Left cardiac atrium (tissue), 4 donors: ENCODE measurements around the gene POTEB. TPM values are rescaled to one million over a fixed set of nuclear protein-coding genes. Genes with fewer than 3 reads are reported as not detected.
"Not testable (repeated sequence)": the region's sequence is repeated elsewhere in the genome, so short reads cannot be mapped to it uniquely, and the experiment has no call there.

ENCODE experiments used
- ATAC-seq, 2 donors: fragments of 200-7000 bp; cut with Tn5 transposase; one replicate each; pipeline ENCODE4 v1.9.1; 2020; ENCODE audit warnings: mild to moderate bottlenecking in 2 of 2, moderate library complexity in 2 of 2
- DNase-seq: peaks from one replicate; pipeline ENCODE4 v3.0.0-alpha.2; 2020
- intact Hi-C, 2 donors: fragments of 100-400 bp; cut with DNase I; formaldehyde crosslinking; loops; one replicate each; pipeline versions ENCODE4 v1.14.1 to v1.15.1; 2022 to 2023
- long read RNA-seq: library from polyadenylated mRNA; unstranded; transcript quantifications from one replicate; pipeline ENCODE4 v2.0.0, GENCODE V29; 2021
- microRNA-seq, 2 donors: library from miRNA; unstranded; fragments of <30 nt; microRNA quantifications; one replicate each; pipeline ENCODE4 v1.2.0, GENCODE V29; 2020
- total RNA-seq, 2 donors: library from RNA; stranded (reverse); fragmentation: NEBNext Ultra II Directional; extraction: Animal tissue kit (Norgen Biotek cat#: 25700); gene quantifications; one replicate each; pipeline ENCODE4 v1.2.1, GENCODE V29; 2021
- donor health status: DM: no; HTN: yes; CAD: no.
- donor health status: DM: no; HTN: yes; CAD: no; lungs with severe emphysema.
- donor health status: DM: yes; HTN: yes; CAD: no.
- donor health status: Dilated cardiomyopathy.

The POTEB gene
- total RNA-seq, result not detected
- long read RNA-seq, result 0 reads

GRCh38 chr15:21877635-21878034, at the start of gene POTEB:
Gene POTEB (minus strand): TSS chr15:21877735. CDS start chr15:21877246, 489 bp downstream.
- ATAC-seq, DNase-seq, intact Hi-C loops: not testable (repeated sequence)

- DNase-seq, intact Hi-C loops, ATAC-seq: not testable (repeated sequence)
These were observed 13.4 kb upstream of the POTEB start for GRCh38 chr15:21890955-21891354.

GRCh38 chr15:21889542-21889941, 12.0 kb upstream of the POTEB start:
- ATAC-seq, DNase-seq, intact Hi-C loops: not testable (repeated sequence)

GRCh38 chr15:21838831-21839230, 38.7 kb downstream of the POTEB start:
- DNase-seq, intact Hi-C loops: not testable (repeated sequence)

More at GRCh38 chr15:21838831-21839230, 38.7 kb downstream of the POTEB start:
- not testable (repeated sequence) for ATAC-seq

Small RNA genes lying within 50 kb of the gene (microRNA-seq; reads per million reads assigned to microRNA genes)
- 0 reads per million in 2 donors for gene MIR3118-4

Other genes with a start within 250 kb of the POTEB start
- gene OR4M2, start 202.8 kb upstream of the POTEB start, total RNA-seq, result not detected